Measurements from ENCODE around the gene STAT5B.
"Not testable (repeated sequence)": the region's sequence is repeated elsewhere in the genome, so short reads cannot be mapped to it uniquely, and the experiment has no call there.

STAT5B gene

DNA sequence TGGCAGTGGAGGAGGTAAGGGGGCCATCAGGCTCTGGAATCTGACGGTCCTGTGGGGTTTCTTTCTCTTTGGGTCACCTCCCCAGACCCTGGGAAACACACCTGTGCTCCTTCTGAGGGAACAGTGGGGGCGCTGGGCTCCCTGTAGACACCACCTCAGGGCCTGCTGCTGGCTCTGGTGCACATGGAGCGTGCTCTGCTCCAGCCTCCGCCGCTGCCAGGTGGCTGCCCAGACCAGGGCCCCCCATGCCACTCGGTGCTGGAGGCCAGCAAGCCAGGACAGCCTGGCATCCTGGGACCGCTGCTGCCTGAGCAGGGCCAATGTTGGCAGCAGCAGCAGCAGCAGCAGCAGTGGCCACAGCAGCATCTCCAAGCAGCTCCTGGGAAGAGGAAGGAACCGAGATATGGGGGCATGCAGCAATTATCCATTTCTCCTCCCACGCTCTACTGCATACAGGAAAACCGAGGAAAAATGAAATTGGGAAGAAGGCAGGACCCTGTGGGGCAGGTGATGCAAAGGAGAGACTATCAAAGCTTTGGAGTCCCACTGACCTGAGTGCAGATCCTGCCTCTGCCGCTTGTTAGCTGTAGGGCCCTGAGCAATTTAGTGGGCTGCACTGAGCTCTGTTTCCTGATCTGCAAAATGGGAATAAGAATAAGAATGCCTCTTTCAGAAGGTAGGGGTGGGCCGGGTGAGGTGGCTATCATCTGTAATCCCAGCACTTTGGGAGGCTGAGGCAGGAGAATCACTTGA is 82.8 kb downstream of the STAT5B start:
- no peak for DNase-seq

DNA sequence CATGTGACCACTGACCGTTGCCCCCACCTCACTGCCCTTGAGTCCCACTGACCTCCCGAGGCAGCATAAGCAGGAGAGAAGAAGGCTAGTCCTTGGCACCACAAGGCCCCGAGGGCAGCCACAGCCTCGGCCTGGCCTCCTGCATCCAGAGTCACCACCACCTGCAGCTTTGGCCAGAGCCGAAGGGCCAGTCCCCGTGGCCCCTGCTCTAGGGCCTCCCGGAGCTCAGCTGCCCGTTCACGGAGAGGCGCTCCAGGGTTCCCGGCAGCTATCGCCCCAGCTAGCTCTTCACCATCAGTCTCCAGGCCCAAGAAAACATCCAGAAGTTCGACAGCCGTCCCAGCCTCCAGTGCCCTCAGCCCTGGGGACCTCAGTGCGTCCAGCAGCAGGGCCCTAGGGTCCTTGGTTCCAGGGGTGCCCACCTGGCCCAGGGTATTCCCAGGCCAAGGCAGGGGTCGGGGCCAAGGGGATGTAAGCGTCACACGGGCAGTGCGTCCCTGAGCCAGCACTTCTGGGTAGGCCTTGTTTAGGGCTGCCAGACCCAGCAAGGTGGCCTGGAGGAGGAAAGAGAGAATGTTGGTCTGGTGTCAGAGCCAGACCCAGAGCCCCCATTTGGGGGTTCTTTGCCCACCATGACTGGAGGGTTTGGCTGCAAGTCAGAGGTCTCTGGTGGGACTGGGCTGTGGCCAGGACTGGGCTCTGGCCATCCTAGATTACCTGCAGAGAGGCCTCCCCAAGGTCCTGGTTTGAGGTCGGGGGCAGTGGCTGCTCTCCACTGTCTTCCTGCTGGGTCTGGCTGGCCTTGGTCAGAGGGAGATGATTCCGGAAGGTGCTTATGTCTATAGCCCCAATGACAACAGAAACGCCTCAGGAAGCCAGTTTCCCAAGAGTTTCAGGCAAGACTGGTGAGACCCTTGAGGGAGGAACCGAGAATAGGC is 83.7 kb downstream of the STAT5B start:
- no peak for DNase-seq

DNA sequence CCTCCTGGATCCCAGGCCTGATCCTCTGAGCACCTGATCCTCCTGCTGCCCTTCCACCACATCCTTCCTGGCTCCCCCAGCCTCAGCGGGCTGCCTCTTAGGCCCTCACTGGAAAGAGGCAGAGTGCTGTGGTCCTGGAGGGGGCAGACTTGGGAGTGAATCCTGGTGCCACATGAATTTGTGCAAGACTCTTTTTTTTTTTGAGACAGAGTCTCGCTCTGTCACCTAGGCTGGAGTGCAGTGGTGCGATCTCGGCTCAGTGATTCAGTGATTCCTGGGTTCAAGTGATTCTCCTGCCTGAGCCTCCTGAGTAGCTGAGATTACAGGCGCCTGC is 84.9 kb downstream of the STAT5B start:
- DNase-seq: no peak

DNA sequence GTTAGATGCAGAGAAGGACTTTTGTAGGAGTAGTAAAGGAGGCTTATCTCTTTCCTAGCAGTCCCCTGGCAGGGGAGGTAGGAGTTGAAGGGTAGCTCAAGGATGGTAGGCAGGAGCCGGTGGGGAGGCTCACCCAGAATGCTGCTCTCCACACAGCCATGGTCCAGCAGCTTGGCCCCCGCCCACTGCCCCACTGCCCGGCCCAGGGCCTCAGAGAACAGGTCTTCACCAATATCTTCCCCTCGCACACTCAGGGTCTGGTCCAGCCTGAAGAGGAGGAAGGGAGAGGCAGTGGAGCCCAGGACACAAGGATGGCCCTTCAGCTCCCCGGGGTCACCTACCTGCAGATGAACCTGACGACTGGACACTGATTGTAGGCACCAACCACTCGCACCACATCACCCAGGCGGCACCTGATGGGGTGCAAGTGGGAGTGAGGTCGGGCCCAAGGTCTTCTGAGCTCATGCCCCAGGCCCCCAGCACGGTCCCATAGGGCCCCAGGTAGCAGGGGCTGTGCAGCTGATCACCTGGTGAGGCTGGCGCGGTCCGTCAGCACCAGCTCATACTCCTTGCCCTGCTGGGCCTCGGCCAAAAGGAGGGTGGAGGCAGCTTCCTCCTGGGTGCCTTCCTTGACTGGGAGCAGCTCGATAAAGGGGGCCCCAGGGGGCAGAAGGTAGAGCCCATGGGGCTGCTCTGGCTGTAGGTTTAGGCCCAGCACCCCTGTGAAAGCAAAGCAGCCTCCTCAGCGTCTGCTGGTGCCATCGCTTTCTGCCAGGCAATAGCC is 85.5 kb downstream of the STAT5B start:
- no peak for DNase-seq

DNA sequence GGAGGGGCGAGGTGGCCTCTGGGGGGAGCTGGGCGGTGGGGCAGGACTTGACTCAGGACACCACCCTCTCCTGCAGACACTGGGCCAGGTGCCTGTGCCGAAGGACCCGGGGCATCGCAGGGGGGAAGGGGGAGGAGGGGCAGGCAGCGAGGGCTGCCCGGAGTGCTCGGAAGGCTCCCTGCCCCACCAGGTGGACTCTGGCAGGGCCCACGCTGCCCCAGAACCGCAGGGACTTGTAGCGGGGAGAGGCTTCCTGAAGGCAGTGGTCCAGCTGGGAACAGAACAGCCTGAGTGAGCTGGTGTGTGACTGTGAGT is 86.6 kb downstream of the STAT5B start:
- no peak for DNase-seq

DNA sequence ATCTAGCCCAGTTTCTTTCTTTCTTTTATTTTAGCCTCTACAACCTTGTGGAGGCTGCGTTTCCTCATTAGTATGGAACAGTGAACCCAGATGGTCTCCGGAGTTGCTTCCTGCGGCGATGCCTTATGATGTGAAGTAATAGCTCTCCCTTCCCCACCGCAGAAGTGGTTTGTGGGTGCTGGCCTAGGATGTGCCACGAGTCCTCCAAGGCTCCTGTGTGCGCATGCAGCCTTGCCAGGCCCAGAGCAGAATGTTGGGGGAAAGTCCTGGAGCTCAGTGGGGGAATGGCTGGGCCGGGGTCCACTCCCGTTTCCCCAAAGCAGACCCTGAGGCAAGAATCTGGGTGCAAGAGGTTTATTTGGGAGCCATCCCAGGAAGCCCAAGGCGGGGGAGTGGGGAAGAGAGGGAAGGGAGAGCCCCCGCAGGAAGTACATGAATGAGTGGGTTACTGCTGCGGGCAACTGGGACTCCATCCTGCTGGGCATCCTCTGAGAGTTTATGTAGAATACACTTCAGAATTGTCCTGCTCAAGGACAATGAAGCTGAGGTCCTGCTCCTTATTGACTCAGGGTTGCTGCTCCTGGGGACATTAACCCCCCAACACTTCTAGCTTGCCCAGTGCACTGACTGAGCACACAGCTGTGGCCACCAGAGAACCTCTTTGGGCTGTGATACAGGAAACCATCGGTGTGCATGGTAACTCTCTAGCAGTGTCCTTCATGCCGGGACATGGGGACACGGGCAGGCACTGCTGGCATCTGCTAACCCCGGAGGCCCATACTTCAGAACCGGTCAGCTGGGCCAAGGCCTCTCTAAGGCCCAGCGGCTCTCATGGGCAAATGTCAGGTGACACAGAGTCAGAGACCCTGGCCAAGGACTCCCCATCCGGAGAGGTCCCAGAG is 87.2 kb downstream of the STAT5B start:
- no peak for DNase-seq

DNA sequence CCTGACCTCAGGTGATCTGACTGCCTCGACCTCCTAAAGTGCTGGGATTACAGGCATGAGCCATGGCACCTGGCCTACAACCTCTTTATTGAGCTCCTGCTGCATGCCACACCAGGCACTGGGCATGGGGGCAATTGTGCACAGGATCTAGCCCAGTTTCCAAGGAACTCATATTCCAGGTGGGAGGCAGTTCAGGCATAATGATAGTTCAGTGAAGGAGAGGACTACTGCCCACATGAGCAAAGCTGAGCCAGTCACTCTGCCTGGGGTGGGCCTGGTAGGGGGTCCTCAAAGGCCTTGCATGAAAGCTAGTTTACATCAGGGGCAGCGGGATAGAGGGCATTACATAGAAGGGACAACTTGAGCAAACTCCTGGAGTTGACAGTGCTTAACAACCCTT is 88.4 kb downstream of the STAT5B start:
- no peak for DNase-seq

DNA sequence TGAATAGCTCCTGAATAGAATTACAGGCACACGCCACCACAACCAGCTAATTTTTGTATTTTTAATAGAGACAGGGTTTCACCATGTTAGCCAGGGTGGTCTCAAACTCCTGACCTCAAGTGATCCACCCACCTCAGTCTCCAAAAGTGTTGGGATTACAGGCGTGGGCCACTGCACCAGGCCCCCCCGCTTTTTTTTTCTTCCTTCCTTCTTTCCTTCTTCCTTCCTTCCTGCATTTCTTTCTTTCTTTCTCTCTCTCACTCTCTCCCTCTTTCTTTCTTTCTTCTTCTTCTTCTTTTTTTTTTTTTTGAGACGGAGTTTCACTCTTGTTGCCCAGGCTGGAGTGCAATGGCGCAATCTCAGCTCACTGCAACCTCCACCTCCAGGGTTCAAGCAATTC is 90.0 kb downstream of the STAT5B start:
- not testable (repeated sequence) for DNase-seq

DNA sequence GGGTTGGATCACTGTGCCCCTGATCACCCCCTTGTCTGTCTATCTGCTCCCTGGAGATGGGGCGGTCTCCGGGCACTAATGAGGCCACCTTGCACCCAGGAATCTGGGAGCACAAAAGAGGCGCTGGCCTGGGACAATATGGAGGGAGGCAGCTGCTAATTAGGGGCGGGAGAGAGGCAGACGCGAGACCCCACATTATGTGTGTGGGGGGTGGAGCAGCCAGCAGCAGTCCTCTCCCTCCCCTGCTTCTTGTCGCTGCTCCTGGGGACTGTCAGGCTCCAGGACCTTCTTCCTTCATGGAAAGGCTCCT is 90.6 kb downstream of the STAT5B start:
- no peak for DNase-seq

DNA sequence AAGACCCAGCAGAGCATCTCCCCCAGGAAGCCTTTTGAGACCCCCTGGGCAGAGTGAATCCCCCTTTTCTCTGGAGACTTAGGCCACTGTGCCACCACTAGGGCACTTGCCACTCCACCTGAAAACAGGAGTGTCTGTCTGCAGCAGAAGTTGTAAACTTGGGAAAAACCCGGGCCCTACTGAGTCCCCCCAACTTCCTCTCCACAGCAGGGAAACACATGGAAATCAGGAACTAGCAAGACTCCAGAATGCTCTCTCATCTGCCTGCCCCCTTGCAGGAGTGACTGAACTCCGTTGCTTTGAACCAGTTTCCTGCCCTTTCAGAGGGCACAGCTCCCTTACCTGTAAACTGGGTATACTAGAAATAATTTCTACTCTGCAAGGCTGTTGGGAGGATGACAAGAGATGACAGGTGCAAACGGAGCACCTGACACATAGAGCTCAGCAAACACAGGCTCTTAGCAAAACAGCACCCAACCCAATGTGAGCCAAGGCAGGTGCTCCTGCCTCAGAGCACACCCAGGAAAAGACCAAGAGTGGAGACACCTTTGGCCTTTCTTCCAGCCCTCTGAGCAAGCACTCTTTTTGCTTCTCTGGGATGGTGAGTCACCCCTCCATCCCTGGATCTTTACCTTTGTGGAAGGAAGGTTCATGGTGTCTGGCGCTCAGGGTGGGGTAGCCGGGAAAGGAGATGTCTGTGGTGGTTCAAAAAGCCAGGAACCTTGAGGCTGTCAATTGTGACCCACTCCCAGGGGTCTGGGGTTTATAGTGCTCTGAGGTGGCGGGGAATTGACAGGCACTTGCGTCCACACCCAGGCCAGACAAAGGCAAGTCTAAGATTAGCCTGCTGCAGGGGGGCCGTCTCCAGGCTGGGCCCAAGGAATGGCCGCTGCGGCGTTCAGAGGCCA is 91.2 kb downstream of the STAT5B start, which contains the start of gene HCRT:
Gene HCRT, minus strand, starts transcription at position 740 of the 908 bp plus-strand sequence. Its CDS starts 87 bp downstream, at position 653.
- no peak for DNase-seq

DNA sequence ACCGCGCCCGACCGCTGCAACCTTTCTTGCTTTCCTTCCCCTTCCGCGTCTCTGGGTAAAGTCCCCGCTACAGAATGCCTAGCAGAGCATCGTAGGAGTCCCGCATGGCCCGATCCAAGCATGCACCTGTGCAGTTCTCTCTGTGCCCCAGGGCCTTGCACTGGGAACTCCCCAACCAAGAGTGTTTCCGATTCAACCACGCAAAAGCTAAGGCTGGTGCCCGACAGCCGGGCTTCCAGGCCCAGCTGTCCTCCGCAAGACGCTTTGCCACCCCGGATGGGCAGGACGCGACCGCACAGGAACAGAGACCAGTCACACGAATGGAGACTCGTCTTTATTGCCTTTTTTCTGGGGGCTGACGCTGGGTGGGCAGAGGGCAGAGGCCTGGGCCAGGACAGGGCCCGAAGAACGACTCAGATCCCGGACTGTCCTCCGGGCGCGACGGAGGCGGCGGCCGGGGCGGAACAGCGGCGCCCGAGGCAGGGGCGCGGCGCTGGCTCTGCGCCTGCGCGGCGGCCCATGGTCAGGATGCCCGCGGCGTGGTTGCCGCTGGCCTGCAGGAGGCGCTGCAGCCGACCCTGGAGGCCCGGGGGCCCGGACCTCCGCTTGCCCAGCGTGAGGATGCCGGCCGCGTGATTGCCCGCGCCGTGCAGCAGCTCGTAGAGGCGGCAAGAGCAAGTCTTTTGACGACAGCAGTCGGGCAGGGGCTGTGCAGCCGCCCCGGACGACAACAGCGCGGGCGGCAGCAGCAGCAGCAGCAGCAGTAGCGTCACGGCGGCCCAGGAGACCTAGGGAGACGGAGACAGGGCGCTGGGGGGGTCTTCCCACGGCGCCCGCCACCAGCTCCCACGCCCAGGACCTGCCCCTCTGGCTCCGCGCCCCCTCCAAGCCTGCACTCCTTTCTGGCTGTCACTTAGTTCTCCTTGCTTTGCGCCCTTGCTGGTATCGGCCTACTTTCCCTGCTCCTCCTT is 92.2 kb downstream of the STAT5B start:
- peak; percentile 60 for DNase-seq

DNA sequence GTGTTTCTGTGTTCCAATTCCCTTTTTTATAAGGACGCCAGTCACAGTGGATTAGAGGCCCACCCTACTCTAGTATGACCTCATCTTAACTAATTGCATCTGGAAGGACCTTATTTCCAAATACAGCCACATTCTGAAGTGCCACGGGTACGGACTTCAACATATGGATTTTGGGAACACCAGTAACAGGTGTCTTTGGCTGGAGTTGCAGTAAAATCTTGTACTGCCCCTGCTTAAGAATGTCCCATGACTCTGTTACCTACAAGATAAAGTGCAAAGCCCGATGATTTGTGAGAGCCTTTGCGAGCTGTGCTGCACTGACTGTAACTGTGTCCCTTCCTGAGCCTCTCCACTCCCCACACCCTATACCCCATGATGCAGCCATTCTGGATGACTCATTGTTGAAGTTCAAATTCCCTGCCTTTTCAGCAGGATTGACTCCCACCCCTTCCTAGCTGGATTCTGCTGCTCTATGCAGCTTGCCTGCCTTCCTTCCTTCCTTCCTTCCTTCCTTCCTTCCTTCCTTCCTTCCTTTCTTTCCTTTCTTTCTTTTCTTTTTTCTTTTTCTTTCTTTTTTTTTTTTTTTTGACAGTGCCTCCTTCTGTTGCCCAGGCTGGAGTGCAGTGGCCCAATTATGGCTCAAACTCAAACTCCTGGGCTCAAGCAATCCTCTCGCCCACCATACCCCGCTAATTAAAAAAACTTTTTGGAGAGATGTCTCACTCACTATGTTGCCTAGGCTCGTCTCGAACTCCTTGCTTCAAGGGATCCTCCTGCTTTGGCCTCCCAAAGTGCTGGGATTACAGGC is 93.1 kb downstream of the STAT5B start:
- DNase-seq: no peak

DNA sequence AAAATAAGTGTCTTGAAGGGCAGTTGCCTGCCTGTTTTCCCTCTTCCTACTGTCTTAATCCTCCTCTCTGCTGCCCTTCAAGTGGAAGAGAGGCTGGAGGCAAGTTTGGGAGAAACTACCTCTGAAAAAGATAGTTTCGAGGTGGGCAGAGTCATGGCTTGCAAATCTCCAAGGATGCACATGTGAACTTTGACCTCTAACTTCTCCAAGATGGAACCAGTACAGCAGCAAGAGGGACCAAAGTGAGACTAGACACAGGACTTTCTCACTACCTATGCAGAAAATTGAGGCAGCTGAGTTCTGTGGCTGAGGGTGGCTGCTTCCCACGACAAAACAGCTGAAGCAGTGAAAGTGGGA is 94.4 kb downstream of the STAT5B start:
- no peak for DNase-seq

DNA sequence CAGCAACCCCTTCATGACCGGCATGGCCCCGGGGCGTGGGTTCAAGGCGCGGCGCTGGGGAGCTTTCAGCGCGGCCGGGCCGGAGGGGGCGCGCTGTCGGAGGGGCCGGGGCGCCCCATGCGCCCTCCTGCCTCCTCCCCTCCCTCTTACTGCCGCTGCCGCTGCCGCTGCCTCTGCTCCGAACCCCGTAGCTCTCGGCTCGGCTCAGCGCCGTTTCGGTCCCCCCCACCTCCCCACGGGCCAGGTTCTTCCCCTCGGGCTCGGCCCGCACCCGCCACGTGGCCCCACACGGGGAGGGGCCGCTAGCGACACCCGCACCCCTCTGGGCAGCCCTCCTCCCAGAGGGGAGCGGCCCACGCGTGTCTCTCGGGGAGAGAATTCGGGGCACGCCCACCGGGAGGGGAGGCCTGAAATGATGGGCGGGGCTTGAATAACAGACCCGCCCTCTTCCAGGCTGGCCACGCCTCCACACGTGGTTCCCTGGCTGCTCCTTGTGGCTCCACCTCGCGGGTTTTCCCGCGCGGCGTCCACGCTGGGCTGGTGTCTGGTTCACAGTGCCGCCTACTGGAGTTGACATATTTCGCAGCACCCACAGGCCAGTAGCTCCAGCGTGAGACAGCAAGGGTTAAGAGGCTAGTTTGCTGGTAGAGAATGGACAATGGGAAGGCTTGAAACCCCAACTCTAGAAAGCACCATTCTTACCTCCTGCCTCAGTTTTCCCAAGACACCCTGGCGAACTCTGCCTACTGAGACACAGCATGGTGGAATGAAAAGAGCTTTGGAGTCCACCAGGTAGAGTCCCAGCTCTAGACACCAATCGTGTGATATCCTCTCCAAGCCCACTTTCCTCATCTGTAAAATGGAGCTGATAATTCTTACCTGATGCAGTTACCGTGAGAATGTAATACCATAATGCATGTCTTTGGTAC is 95.0 kb downstream of the STAT5B start, which contains the start of gene KCNH4:
Gene KCNH4, minus strand, starts transcription at position 221 of the 929 bp plus-strand sequence. Its CDS starts 197 bp downstream, at position 24.
- peak; percentile 75 for DNase-seq

DNA sequence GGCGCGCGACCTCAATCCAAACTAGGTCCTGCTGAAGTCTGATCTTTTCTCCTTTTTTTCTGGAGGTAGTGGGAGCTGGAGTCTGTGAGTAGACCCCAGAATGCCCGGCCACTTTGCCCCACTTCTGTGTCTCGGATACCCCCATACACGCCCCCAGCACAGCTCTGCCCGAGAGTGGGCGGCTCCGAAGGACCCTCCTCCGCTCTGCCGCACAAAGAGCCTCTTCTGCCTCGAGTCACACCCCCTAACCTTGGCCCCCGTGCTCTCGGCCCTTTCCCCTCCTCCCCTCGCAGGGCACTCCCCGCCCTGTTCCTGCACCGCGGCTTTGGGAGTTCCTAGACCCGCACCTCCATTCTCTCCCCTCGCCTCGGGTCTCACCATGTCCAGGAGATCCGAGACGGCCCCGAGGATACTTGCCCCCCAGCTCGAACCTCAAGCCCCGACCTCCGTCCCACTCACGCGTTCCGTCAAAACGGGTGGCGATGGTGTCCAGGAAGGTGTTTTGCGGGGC is 95.7 kb downstream of the STAT5B start:
- no peak for DNase-seq

DNA sequence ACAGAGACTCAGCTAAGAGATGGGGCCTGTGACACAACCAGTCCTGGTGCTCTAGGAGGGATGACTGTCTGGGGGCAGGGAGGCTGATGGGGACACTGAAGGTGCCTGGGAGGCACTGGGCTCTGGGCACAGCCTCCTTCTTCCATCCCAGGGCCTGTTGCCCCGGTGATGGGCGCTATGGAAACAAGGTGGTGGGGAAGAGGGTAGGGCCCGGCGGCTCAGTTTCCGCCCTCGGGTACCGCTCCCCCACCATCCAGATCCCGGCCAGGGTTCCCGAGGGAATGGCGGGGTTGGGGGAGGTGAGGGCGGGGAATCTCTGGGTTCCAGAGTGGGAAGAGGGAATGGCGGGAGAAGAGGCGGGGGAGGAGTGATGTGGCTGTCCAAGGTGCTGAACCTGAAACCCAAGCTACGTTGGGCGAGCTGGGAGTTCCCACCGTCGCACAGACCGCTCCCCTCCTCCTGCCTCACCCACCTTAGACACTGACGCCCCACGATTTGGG is 96.2 kb downstream of the STAT5B start:
- DNase-seq: no peak

DNA sequence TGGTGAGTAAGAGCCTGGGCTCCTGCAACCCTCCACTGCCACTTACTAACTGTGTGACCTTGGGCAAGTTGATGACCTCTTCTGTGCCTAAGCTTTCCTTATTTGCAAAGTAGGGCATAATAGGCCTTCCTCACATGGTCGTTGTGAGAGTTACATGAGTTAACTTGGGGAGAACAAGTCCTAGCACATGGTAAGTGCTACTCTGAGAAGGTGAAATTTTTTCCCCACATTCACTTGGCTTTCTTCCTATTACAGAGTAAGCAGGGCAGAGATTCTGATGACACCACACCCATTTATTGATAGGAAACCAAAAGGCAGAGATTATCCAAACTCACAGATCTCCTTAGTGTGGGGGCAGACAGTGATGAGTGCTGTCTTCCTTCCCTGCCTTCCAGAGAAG is 96.9 kb downstream of the STAT5B start:
- no peak for DNase-seq

DNA sequence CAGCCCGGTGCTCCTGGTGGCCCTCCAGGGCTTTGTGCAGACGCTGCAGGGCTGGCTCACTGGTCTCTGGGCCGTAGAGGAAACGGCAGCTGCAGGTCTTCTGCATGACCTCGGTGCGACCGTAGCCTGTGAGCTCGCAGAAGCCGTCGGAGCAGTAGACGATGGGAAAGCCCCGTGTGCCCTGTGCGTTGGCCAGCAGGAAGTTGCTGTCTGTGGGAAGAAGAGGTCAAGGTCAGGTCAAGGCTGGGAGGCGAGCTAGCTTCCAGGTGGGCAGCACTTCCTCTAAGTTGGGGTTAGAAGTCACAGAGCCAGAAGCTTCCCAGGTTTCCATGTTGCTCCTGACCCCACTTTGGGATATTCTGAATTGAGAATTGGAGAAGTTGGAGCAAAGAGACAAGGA is 97.4 kb downstream of the STAT5B start:
- DNase-seq: no peak

Measured in effector CD4-positive, alpha-beta T cell (primary cell).